Astrocyte (in vitro differentiated cells and primary cell): ENCODE data around the gene ZFP1. TPM values are rescaled to one million over a fixed set of nuclear protein-coding genes. Genes with fewer than 3 reads are reported as not detected.

Source experiments
- DNase-seq: peaks from one replicate; pipeline ENCODE4 v3.0.0-alpha.2; 2010; ENCODE audit warnings: low read depth
- FAIRE-seq: peaks from 2 replicates; lab custom pipeline; 2011; peaks lifted over from hg19 to GRCh38; lab: Jason Lieb, UNC
- H2AFZ ChIP-seq: 2 replicates; pipeline ENCODE4 v1.6.0; 2012; ENCODE audit warnings: low read depth, low read length, inconsistent platforms
- H3K27ac ChIP-seq: 2 replicates; pipeline ENCODE4 v1.5.1; 2011; ENCODE audit warnings: low read depth, low read length, inconsistent platforms
- H3K27me3 ChIP-seq: 2 replicates; pipeline ENCODE4 v1.6.0; 2011; ENCODE audit warnings: low read length, inconsistent platforms; ENCODE audit not compliant: insufficient read depth
- H3K36me3 ChIP-seq: 2 replicates; pipeline ENCODE4 v1.5.1; 2011; ENCODE audit warnings: low read length, inconsistent platforms; ENCODE audit not compliant: insufficient read depth
- H3K4me1 ChIP-seq: 2 replicates; pipeline ENCODE4 v1.5.1; 2011; ENCODE audit warnings: low read length, inconsistent platforms; ENCODE audit not compliant: insufficient read depth
- H3K4me2 ChIP-seq: 2 replicates; pipeline ENCODE4 v1.6.0; 2012; ENCODE audit warnings: low read length, inconsistent platforms
- H3K4me3 ChIP-seq: 2 replicates; pipeline ENCODE4 v1.5.1; 2011; ENCODE audit warnings: low read depth, mild to moderate bottlenecking, low read length, inconsistent platforms; ENCODE audit not compliant: insufficient read depth
- H3K79me2 ChIP-seq: 2 replicates; pipeline ENCODE4 v1.6.0; 2012; ENCODE audit warnings: mild to moderate bottlenecking, low read length, inconsistent platforms; ENCODE audit not compliant: insufficient read depth
- H3K9ac ChIP-seq: 2 replicates; pipeline ENCODE4 v1.6.0; 2012; ENCODE audit warnings: mild to moderate bottlenecking, low read length, inconsistent platforms
- H3K9me3 ChIP-seq: 2 replicates; pipeline ENCODE4 v1.5.1; 2012; ENCODE audit warnings: low read depth, mild to moderate bottlenecking, low read length, inconsistent platforms; ENCODE audit not compliant: insufficient read depth
- H4K20me1 ChIP-seq: 2 replicates; pipeline ENCODE4 v1.6.0; 2012; ENCODE audit warnings: low read length, inconsistent platforms; ENCODE audit not compliant: insufficient read depth
- H3K27ac Mint-ChIP-seq: one replicate; pipeline ENCODE4 v1.8.0; 2021; ENCODE audit warnings: mild to moderate bottlenecking, mixed read lengths; ENCODE audit not compliant: unreplicated experiment
- H3K27me3 Mint-ChIP-seq: one replicate; pipeline ENCODE4 v1.8.0; 2021; ENCODE audit warnings: low read depth, mixed read lengths; ENCODE audit not compliant: unreplicated experiment
- H3K36me3 Mint-ChIP-seq: one replicate; pipeline ENCODE4 v1.8.0; 2021; ENCODE audit warnings: low read depth, mixed read lengths; ENCODE audit not compliant: unreplicated experiment
- H3K4me1 Mint-ChIP-seq: one replicate; pipeline ENCODE4 v1.8.0; 2021; ENCODE audit warnings: low read depth, mixed read lengths; ENCODE audit not compliant: unreplicated experiment
- H3K4me3 Mint-ChIP-seq: one replicate; pipeline ENCODE4 v1.8.0; 2021; ENCODE audit warnings: mild to moderate bottlenecking, moderate library complexity, mixed read lengths; ENCODE audit not compliant: unreplicated experiment
- H3K9me3 Mint-ChIP-seq: one replicate; pipeline ENCODE4 v1.8.0; 2021; ENCODE audit warnings: mild to moderate bottlenecking, mixed read lengths; ENCODE audit not compliant: unreplicated experiment
- EZH2 ChIP-seq: IDR thresholded peaks from 2 replicates; pipeline ENCODE4 v1.6.1; 2012; ENCODE audit warnings: mild to moderate bottlenecking, low read length, inconsistent platforms; ENCODE audit not compliant: insufficient read depth
- total RNA-seq: library from RNA; stranded (reverse); gene quantifications from 2 replicates; pipeline ENCODE4 v1.2.1, GENCODE V29; 2021
- TF ChIP-seq, protein P1 (sequence below): IDR thresholded peaks from 2 replicates; pipeline ENCODE4 v1.5.1; 2011; ENCODE audit warnings: low read depth, mild to moderate bottlenecking, inconsistent platforms, low read length, moderate library complexity; ENCODE audit not compliant: insufficient read depth

The ZFP1 gene
- total RNA-seq, 1 donor from 2014 or later = 8.2 TPM

GRCh38 chr16:75105306-75106061 lies 42.8 kb upstream of the ZFP1 start:
- Histone ChIP-seq H3K4me3 (no peak overlapping the region), H3K9me3 (no peaks in the 10 kb centered on the region), H3K4me2 (no peak overlapping the region), H2AFZ (no peak overlapping the region), H3K79me2 (peaks cover 11% of the 10 kb centered on the region), H3K9ac (no peak overlapping the region), H4K20me1 (peaks cover 41% of the 10 kb centered on the region), H3K27me3 (no peaks in the 10 kb centered on the region), H3K36me3 (no peaks in the 10 kb centered on the region), H3K4me1 (peaks cover 23% of the 10 kb centered on the region), H3K27ac (no peak overlapping the region)
- peaks cover 17% of the 10 kb centered on the region for H3K4me1 Mint-ChIP-seq
- H3K27me3 Mint-ChIP-seq = no peaks in the 10 kb centered on the region
- peaks cover 4% of the 10 kb centered on the region for H3K9me3 Mint-ChIP-seq
- FAIRE-seq (no peak), DNase-seq (no peak)
- no peak overlapping the region for H3K27ac Mint-ChIP-seq
- no peak for TF ChIP-seq EZH2
- TF ChIP-seq, protein P1, sequence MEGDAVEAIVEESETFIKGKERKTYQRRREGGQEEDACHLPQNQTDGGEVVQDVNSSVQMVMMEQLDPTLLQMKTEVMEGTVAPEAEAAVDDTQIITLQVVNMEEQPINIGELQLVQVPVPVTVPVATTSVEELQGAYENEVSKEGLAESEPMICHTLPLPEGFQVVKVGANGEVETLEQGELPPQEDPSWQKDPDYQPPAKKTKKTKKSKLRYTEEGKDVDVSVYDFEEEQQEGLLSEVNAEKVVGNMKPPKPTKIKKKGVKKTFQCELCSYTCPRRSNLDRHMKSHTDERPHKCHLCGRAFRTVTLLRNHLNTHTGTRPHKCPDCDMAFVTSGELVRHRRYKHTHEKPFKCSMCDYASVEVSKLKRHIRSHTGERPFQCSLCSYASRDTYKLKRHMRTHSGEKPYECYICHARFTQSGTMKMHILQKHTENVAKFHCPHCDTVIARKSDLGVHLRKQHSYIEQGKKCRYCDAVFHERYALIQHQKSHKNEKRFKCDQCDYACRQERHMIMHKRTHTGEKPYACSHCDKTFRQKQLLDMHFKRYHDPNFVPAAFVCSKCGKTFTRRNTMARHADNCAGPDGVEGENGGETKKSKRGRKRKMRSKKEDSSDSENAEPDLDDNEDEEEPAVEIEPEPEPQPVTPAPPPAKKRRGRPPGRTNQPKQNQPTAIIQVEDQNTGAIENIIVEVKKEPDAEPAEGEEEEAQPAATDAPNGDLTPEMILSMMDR = no peak
- H3K36me3 Mint-ChIP-seq = peaks cover 21% of the 10 kb centered on the region
- no peak overlapping the region for H3K4me3 Mint-ChIP-seq

DNA sequence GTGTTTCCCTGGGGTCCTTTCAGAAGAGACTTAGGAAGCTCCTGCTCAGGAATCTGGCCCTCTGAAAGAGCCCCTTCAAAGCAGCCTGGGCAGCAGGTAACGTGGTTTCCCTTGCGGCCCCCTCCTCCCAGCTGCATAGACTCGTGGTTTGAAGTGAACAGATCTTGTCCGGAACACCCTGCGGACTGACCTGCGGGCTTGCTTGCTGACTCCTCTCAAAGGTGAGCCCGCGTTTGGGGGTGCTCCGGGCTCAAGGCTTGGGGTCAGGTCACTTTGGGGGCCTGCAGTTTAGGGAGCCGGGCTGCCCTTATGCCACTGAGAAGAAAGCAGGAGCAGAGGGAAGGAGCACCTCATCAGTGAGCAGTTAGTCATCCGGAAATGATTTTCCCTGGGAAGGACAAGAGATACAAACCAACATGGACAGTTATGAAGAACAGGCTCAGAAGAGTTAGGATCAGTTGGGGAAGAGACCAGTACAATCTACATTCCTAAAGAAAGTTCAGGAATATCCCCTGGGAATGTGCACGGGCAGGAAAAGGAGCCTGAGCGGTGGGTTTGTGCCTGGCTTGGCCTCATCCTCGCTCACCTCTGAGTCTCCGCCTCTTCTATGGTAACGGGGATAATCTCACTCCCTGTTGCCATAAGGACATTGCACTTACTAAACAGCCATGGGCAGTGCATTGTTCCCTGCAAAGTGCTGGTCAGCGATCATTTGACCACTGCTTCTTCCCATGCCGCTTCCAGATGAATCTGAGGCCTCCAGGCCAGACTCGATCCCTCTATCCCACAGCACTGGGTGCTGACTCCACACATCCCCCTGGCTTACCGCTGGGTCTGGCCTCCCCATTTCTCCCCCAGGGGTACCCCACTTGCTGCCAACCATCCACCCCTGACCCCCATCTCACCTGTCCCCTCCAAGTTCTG lies 41.7 kb upstream of the ZFP1 start:
- Histone ChIP-seq H3K4me3 (no peak overlapping the region), H3K4me1 (peaks cover 30% of the 10 kb centered on the region), H3K9me3 (no peaks in the 10 kb centered on the region), H4K20me1 (peaks cover 38% of the 10 kb centered on the region), H2AFZ (no peak overlapping the region), H3K36me3 (no peaks in the 10 kb centered on the region), H3K79me2 (peaks cover 11% of the 10 kb centered on the region), H3K4me2 (no peak overlapping the region), H3K27ac (no peak overlapping the region), H3K9ac (no peak overlapping the region), H3K27me3 (no peaks in the 10 kb centered on the region)
- Mint-ChIP-seq H3K4me3 (no peak overlapping the region), H3K9me3 (peaks cover 4% of the 10 kb centered on the region), H3K36me3 (peaks cover 21% of the 10 kb centered on the region), H3K4me1 (peaks cover 21% of the 10 kb centered on the region), H3K27me3 (peaks cover 2% of the 10 kb centered on the region), H3K27ac (no peak overlapping the region)
- no peak for FAIRE-seq
- TF ChIP-seq, protein P1 = no peak
- TF ChIP-seq EZH2 = no peak
- no peak for DNase-seq
